Measurements from ENCODE around the gene NCOR2. TPM values are rescaled to one million over a fixed set of nuclear protein-coding genes. Genes with fewer than 3 reads are reported as not detected.

NCOR2 gene
- total RNA-seq, 1 experiment from 2014 or later, result 326 TPM

- no peak for TF ChIP-seq ATF6 (CRISPR knock-in tag; IDR thresholded peaks at IDR 0.05)
- no peak for TF ChIP-seq JAZF1 (CRISPR knock-in tag; IDR thresholded peaks at IDR 0.05)
- no peak for TF ChIP-seq ZNF281 (CRISPR knock-in tag; IDR thresholded peaks at IDR 0.05)
- no peak for TF ChIP-seq SMAD3 (CRISPR knock-in tag; IDR thresholded peaks at IDR 0.05; ENCODE audit: borderline replicate concordance)
- no peak for TF ChIP-seq ESRRA (CRISPR knock-in tag; IDR thresholded peaks at IDR 0.05; ENCODE audit: borderline replicate concordance)
- no peak for TF ChIP-seq TCF7 (CRISPR knock-in tag; IDR thresholded peaks at IDR 0.05; ENCODE audit: low read depth)
- no peak for TF ChIP-seq CBFB (CRISPR knock-in tag; IDR thresholded peaks at IDR 0.05; ENCODE audit: low read depth)
- TF ChIP-seq IRF1 (CRISPR knock-in tag; IDR thresholded peaks at IDR 0.05), result no peak
These were observed 12.6 kb upstream of the NCOR2 start (continued) for GRCh38 chr12:124579921-124580517.

- POLR2A ChIA-PET, result no interaction called here
- TF ChIP-seq ZNF671 (CRISPR knock-in tag; IDR thresholded peaks at IDR 0.05), result no peak
- TF ChIP-seq ZNF425 (CRISPR knock-in tag; conservative IDR thresholded peaks at IDR 0.05), result no peak
- no peak for TF ChIP-seq NR1H2 (CRISPR knock-in tag; IDR thresholded peaks at IDR 0.05)
- no peak for TF ChIP-seq ARID4B (CRISPR knock-in tag; IDR thresholded peaks at IDR 0.05; ENCODE audit: borderline replicate concordance)
- TF ChIP-seq ATF3 (CRISPR knock-in tag; conservative IDR thresholded peaks at IDR 0.05), result no peak
- no peak for TF ChIP-seq CDX4 (CRISPR knock-in tag; IDR thresholded peaks at IDR 0.05; ENCODE audit: borderline replicate concordance)
- TF ChIP-seq FOXP1 (CRISPR knock-in tag; IDR thresholded peaks at IDR 0.05; ENCODE audit: borderline replicate concordance), result no peak
- no peak for TF ChIP-seq JUN (CRISPR knock-in tag; IDR thresholded peaks at IDR 0.05)
- no peak for TF ChIP-seq TEAD1 (CRISPR knock-in tag; IDR thresholded peaks at IDR 0.05)
- no peak for TF ChIP-seq PRDM15 (CRISPR knock-in tag; IDR thresholded peaks at IDR 0.05)
- TF ChIP-seq PRRX2 (CRISPR knock-in tag; IDR thresholded peaks at IDR 0.05), result no peak
These were observed 11.4 kb upstream of the NCOR2 start for GRCh38 chr12:124578854-124579253.

More at GRCh38 chr12:124578854-124579253, 11.4 kb upstream of the NCOR2 start:
- no peak for DNase-seq (ENCODE audit: low spot score)
- Mint-ChIP-seq H3K27me3 (ENCODE audit: low read depth) (no peaks in the 10 kb centered on the region; the same call in 1 of the 2 replicates), H3K4me1 (peaks cover 9% of the 10 kb centered on the region), H3K4me3 (no peak overlapping the region), H3K36me3 (peaks cover 5% of the 10 kb centered on the region; the same call in 1 of the 2 replicates), H3K9me3 (peaks cover 15% of the 10 kb centered on the region), H3K27ac (no peak overlapping the region)
- CTCF ChIA-PET, result interaction anchor here (0.7 kb wide), 1 partner anchor 85 kb away, joined by 3 read pairs; no protein-coding TSS in a partner anchor
- ATAC-seq, result no peak

Measured in WTC11 (cell line).